Measurements from ENCODE around the gene SMARCAD1.

DNA sequence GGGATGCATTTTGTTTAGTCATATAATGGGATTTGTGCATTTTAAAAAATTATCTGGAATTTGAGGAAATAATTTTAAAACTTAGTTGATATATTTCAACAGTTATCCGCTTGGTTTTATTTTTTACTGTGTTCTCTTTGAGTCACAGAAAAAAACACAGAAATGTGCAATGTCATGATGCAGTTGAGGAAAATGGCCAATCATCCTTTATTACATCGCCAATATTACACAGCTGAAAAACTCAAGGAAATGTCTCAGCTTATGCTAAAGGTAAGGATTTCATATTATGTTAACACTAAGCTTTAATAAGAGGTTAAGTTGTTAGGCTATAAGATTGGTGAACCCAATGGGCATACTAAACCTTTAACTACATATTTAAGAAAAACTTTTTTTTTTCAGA is 71.1 kb downstream of the SMARCAD1 start:
- no peak for TF ChIP-seq EZH2phosphoT487 (IDR thresholded peaks at IDR 0.05; ENCODE audit: low read depth)
- TF ChIP-seq, protein P1, sequence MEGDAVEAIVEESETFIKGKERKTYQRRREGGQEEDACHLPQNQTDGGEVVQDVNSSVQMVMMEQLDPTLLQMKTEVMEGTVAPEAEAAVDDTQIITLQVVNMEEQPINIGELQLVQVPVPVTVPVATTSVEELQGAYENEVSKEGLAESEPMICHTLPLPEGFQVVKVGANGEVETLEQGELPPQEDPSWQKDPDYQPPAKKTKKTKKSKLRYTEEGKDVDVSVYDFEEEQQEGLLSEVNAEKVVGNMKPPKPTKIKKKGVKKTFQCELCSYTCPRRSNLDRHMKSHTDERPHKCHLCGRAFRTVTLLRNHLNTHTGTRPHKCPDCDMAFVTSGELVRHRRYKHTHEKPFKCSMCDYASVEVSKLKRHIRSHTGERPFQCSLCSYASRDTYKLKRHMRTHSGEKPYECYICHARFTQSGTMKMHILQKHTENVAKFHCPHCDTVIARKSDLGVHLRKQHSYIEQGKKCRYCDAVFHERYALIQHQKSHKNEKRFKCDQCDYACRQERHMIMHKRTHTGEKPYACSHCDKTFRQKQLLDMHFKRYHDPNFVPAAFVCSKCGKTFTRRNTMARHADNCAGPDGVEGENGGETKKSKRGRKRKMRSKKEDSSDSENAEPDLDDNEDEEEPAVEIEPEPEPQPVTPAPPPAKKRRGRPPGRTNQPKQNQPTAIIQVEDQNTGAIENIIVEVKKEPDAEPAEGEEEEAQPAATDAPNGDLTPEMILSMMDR (IDR thresholded peaks at IDR 0.05; ENCODE audit: low read depth, low read length): no peak

Measured in OCI-LY3 (cell line).